MM.1S (cell line): ENCODE results near the gene CST2.
"Not testable (repeated sequence)": the region's sequence is repeated elsewhere in the genome, so short reads cannot be mapped to it uniquely, and the experiment has no call there.

ENCODE experiments used
- DNase-seq: peaks from one replicate; pipeline ENCODE4 v3.0.0-alpha.2; 2015
- H2AFZ ChIP-seq: fragments of 300-600 bp; sonication (generic); 2 replicates; pipeline ENCODE4 v1.6.0; 2016; ENCODE audit warnings: antibody characterized with exemption, low read length
- H3F3A ChIP-seq: fragments of 300-600 bp; sonication (generic); 2 replicates; pipeline ENCODE4 v1.6.1; 2016; ENCODE audit warnings: mild to moderate bottlenecking, antibody characterized with exemption, low read length, moderate library complexity, mixed read lengths; ENCODE audit not compliant: insufficient read depth
- H3K27ac ChIP-seq: fragments of 300-600 bp; sonication (generic); 2 replicates; pipeline ENCODE4 v1.5.1; 2016; ENCODE audit warnings: mild to moderate bottlenecking, low read length
- H3K27me3 ChIP-seq: fragments of 300-600 bp; sonication (generic); replicated peaks from 2 replicates; pipeline ENCODE4 v1.6.0; 2016; ENCODE audit warnings: low read length; ENCODE audit not compliant: insufficient read depth
- H3K36me3 ChIP-seq: fragments of 300-600 bp; sonication (generic); replicated peaks from 2 replicates; pipeline ENCODE4 v1.6.1; 2016; ENCODE audit warnings: mild to moderate bottlenecking, low read length, mixed read lengths; ENCODE audit not compliant: insufficient read depth
- H3K4me1 ChIP-seq: fragments of 300-600 bp; sonication (generic); 2 replicates; pipeline ENCODE4 v1.6.1; 2016; ENCODE audit warnings: low read length, mixed read lengths
- H3K4me2 ChIP-seq: fragments of 300-600 bp; sonication (generic); 2 replicates; pipeline ENCODE4 v1.6.0; 2016; ENCODE audit warnings: low read depth, low read length
- H3K4me3 ChIP-seq: fragments of 300-600 bp; sonication (generic); 2 replicates; pipeline ENCODE4 v1.5.1; 2016; ENCODE audit warnings: low read length, mixed read lengths
- H3K79me2 ChIP-seq: fragments of 300-600 bp; sonication (generic); 2 replicates; pipeline ENCODE4 v1.6.1; 2016; ENCODE audit warnings: mixed run types, low read length, mixed read lengths
- H3K9ac ChIP-seq: fragments of 300-600 bp; sonication (generic); 2 replicates; pipeline ENCODE4 v1.6.1; 2016; ENCODE audit warnings: low read length, mixed read lengths
- H3K9me2 ChIP-seq: fragments of 300-600 bp; sonication (generic); replicated peaks from 2 replicates; pipeline ENCODE4 v1.6.1; 2016; ENCODE audit warnings: mild to moderate bottlenecking, low read length, mixed read lengths; ENCODE audit not compliant: insufficient read depth
- H3K9me3 ChIP-seq: fragments of 300-600 bp; sonication (generic); replicated peaks from 2 replicates; pipeline ENCODE4 v1.6.1; 2016; ENCODE audit warnings: mild to moderate bottlenecking, low read length, mixed read lengths; ENCODE audit not compliant: insufficient read depth
- H4K20me1 ChIP-seq: fragments of 300-600 bp; sonication (generic); 2 replicates; pipeline ENCODE4 v1.6.1; 2016; ENCODE audit warnings: mild to moderate bottlenecking, low read length, moderate library complexity, mixed read lengths; ENCODE audit not compliant: insufficient read depth
- CTCF ChIP-seq: fragments of 300-600 bp; sonication (generic); IDR thresholded peaks from 2 replicates; pipeline ENCODE4 v1.5.1; 2016; ENCODE audit warnings: antibody characterized with exemption, low read length, mixed read lengths
- EZH2 ChIP-seq: fragments of 300-600 bp; sonication (generic); optimal IDR thresholded peaks from 2 replicates; pipeline ENCODE3; 2017; ENCODE audit warnings: low read depth, mild to moderate bottlenecking, antibody characterized with exemption, low read length, mixed read lengths
- EZH2phosphoT487 ChIP-seq: fragments of 300-600 bp; sonication (generic); IDR thresholded peaks from 2 replicates; pipeline ENCODE4 v1.6.1; 2018; ENCODE audit warnings: antibody characterized with exemption, low read length

The CST2 gene

GRCh38 chr20:23800865-23801264, 25.7 kb downstream of the CST2 start:
- Histone ChIP-seq H3K9ac (no peak overlapping the region), H3K27ac (no peak overlapping the region), H4K20me1 (no peaks in the 10 kb centered on the region), H2AFZ (no peak overlapping the region), H3K27me3 (no peaks in the 10 kb centered on the region), H3K4me2 (no peak overlapping the region), H3K9me3 (no peaks in the 10 kb centered on the region), H3K4me3 (no peak overlapping the region), H3K36me3 (no peaks in the 10 kb centered on the region), H3F3A (no peaks in the 10 kb centered on the region), H3K9me2 (no peaks in the 10 kb centered on the region), H3K4me1 (no peaks in the 10 kb centered on the region), H3K79me2 (no peaks in the 10 kb centered on the region)
- TF ChIP-seq EZH2phosphoT487 (no peak), CTCF (no peak), EZH2 (no peak)
- DNase-seq = no peak

DNA sequence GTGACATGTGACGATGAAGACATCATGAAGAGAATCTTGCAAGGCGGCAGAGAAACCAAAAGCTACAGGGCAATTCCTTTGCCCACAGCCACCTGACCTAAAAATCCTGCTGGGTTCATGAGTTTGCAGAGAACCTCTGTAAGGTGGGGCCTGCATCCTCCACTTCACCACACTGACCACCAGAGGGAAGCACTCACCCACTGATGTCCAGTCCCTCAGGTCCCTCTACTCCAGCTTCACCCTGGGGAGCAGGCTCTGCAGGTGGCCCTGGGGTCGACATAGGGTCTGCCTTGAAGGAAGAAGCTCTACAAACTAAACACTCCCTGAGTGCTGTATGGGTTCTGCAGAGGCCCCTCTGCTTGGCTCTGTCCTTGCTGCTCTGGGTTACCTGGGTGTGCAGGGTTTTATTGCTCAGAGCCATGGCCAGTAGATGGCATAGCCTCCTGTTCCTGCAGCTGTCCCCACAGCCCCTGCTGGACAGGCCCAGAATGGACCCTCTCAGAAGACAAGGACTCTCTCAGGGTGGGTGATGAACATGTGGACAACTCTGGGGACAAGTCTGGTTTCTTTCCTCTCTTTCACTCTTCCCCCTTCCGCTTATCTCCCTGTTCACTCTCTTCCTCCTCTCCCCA, 27.2 kb downstream of the CST2 start:
- TF ChIP-seq CTCF = peak; percentile 57
- H4K20me1 ChIP-seq, H3K4me3 ChIP-seq, H3F3A ChIP-seq, H3K36me3 ChIP-seq, H3K4me1 ChIP-seq, H2AFZ ChIP-seq, H3K9me3 ChIP-seq, H3K9me2 ChIP-seq, H3K9ac ChIP-seq, H3K4me2 ChIP-seq, H3K27ac ChIP-seq, H3K79me2 ChIP-seq, H3K27me3 ChIP-seq: not testable (repeated sequence)
- peak; percentile 13 for DNase-seq

DNA sequence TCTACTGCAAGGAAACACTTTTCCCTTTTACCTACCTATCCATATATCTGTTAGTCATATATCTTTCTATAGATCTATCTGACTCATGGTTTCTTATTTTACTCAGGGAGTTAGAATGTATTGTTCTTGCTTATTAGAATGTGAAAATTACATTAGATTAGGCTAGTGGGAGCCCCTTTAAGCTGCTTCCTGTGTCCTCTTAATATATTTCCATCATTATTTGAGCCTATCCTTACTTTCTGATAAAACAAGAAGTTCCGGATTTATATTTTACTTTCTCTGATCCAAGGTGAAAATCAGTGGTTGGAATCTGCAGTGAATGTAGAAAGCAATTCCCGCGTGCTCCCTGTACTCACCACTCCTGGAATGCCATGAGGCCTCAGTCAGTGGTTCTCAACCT, 31.0 kb downstream of the CST2 start:
- no peaks in the 10 kb centered on the region for H3F3A ChIP-seq
- TF ChIP-seq CTCF (no peak), EZH2phosphoT487 (no peak), EZH2 (no peak)
- DNase-seq = no peak
- no peak overlapping the region for H2AFZ ChIP-seq
- H3K9me3 ChIP-seq = no peaks in the 10 kb centered on the region
- H3K4me3 ChIP-seq = no peak overlapping the region
- H3K36me3 ChIP-seq = no peaks in the 10 kb centered on the region
- H3K27me3 ChIP-seq = no peaks in the 10 kb centered on the region
- no peaks in the 10 kb centered on the region for H3K4me1 ChIP-seq
- no peak overlapping the region for H3K9ac ChIP-seq
- no peak overlapping the region for H3K4me2 ChIP-seq
- H3K9me2 ChIP-seq = no peaks in the 10 kb centered on the region
- H4K20me1 ChIP-seq = no peaks in the 10 kb centered on the region
- H3K27ac ChIP-seq = no peak overlapping the region
- no peaks in the 10 kb centered on the region for H3K79me2 ChIP-seq
